Suprapubic skin (tissue), 3 donors: Measurements from ENCODE around the gene MAP3K20.

Experiments
- POLR2A ChIP-seq, 2 donors: fragments of 450-650 bp; IDR thresholded peaks; one replicate each; pipeline ENCODE4 v1.6.1; 2017; ENCODE audit warnings: antibody characterized with exemption in 2 of 2, mild to moderate bottlenecking in 2 of 2, moderate library complexity in 2 of 2
- TF ChIP-seq, protein P1 (sequence below), 2 donors: fragments of 200-600 bp in 1 of 2; fragments of 450-650 bp in 1 of 2; sonication (generic) in 1 of 2; IDR thresholded peaks; one replicate each; pipeline ENCODE4 v1.5.1; 2016 to 2019; ENCODE audit warnings: antibody characterized with exemption in 2 of 2, mild to moderate bottlenecking in 1 of 2, moderate library complexity in 1 of 2

DNA sequence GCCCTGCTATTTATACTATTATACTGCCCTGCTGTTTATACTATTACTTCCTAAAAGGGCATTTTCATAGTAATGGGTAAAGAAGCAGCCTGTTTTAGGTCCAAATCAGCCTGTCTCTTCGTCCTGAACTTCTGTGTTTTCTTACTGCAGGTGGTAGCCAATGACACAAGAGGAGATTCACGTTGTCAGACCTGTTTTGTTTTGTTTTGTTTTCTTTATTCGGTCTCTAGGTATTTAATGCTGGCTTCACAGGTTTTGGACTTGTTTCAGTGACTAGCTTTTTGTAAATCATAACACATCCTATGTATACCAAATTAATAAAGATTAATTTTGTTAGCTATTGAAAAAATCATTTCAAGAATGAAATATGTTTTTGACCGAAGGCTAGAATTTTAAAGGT is 116.4 kb downstream of the MAP3K20 start:
- TF ChIP-seq POLR2A (IDR thresholded peaks at IDR 0.05): no peak
- TF ChIP-seq, protein P1, sequence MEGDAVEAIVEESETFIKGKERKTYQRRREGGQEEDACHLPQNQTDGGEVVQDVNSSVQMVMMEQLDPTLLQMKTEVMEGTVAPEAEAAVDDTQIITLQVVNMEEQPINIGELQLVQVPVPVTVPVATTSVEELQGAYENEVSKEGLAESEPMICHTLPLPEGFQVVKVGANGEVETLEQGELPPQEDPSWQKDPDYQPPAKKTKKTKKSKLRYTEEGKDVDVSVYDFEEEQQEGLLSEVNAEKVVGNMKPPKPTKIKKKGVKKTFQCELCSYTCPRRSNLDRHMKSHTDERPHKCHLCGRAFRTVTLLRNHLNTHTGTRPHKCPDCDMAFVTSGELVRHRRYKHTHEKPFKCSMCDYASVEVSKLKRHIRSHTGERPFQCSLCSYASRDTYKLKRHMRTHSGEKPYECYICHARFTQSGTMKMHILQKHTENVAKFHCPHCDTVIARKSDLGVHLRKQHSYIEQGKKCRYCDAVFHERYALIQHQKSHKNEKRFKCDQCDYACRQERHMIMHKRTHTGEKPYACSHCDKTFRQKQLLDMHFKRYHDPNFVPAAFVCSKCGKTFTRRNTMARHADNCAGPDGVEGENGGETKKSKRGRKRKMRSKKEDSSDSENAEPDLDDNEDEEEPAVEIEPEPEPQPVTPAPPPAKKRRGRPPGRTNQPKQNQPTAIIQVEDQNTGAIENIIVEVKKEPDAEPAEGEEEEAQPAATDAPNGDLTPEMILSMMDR (IDR thresholded peaks at IDR 0.05): no peak
